Karpas-422 (cell line): ENCODE measurements around the gene NEIL1. TPM values are rescaled to one million over a fixed set of nuclear protein-coding genes. Genes with fewer than 3 reads are reported as not detected.
"Not testable (repeated sequence)": the region's sequence is repeated elsewhere in the genome, so short reads cannot be mapped to it uniquely, and the experiment has no call there.

Experiments used
- DNase-seq: peaks from one replicate; pipeline ENCODE4 v3.0.0-alpha.2; 2015
- H2AFZ ChIP-seq: fragments of 200-600 bp; sonication (generic); 2 replicates; pipeline ENCODE4 v1.6.1; 2014; ENCODE audit warnings: antibody characterized with exemption, low read length, mixed read lengths
- H3K27ac ChIP-seq: fragments of 200-600 bp; sonication (generic); 2 replicates; pipeline ENCODE4 v1.5.1; 2014; ENCODE audit warnings: mild to moderate bottlenecking, low read length, moderate library complexity
- H3K27me3 ChIP-seq: fragments of 200-600 bp; sonication (generic); 2 replicates; pipeline ENCODE4 v1.6.1; 2014; ENCODE audit warnings: low read length, mixed read lengths
- H3K36me3 ChIP-seq: fragments of 200-600 bp; sonication (generic); 2 replicates; pipeline ENCODE4 v1.6.1; 2014; ENCODE audit warnings: low read length, mixed read lengths; ENCODE audit not compliant: insufficient read depth
- H3K4me1 ChIP-seq: fragments of 200-600 bp; sonication (generic); 2 replicates; pipeline ENCODE4 v1.6.1; 2014; ENCODE audit warnings: mild to moderate bottlenecking, low read length, mixed read lengths
- H3K4me2 ChIP-seq: fragments of 200-600 bp; sonication (generic); 2 replicates; pipeline ENCODE4 v1.6.1; 2014; ENCODE audit warnings: low read length, low read depth, mild to moderate bottlenecking; ENCODE audit not compliant: poor library complexity, severe bottlenecking
- H3K4me3 ChIP-seq: fragments of 200-600 bp; sonication (generic); 2 replicates; pipeline ENCODE4 v1.5.1; 2014; ENCODE audit warnings: mild to moderate bottlenecking, antibody characterized with exemption, low read length, mixed read lengths
- H3K79me2 ChIP-seq: fragments of 200-600 bp; sonication (generic); 2 replicates; pipeline ENCODE4 v1.6.1; 2014; ENCODE audit warnings: mild to moderate bottlenecking, low read length, mixed read lengths
- H3K9ac ChIP-seq: fragments of 200-600 bp; sonication (generic); 2 replicates; pipeline ENCODE4 v1.6.0; 2014; ENCODE audit warnings: low read length
- H3K9me2 ChIP-seq: fragments of 200-600 bp; sonication (generic), shearing (Covaris generic); replicated peaks from 2 replicates; pipeline ENCODE4 v1.6.0; 2014; ENCODE audit warnings: mild to moderate bottlenecking, low read length, moderate library complexity; ENCODE audit not compliant: insufficient read depth
- H3K9me3 ChIP-seq: fragments of 300-700, 200-600 bp; sonication (generic); 2 replicates; pipeline ENCODE4 v1.6.1; 2014; ENCODE audit warnings: low read length, mixed read lengths
- H4K20me1 ChIP-seq: fragments of 200-600 bp; sonication (generic); 2 replicates; pipeline ENCODE4 v1.6.1; 2014; ENCODE audit warnings: mild to moderate bottlenecking, antibody characterized with exemption, low read length, low read depth; ENCODE audit not compliant: insufficient read depth
- total RNA-seq: library from RNA; depleted of rRNA; stranded (reverse); fragments of >200 nt; shearing (Covaris generic); gene quantifications from 2 replicates; pipeline ENCODE4 v1.2.3, GENCODE V29; 2014; ENCODE audit warnings: low replicate concordance

NEIL1 gene
- total RNA-seq, 1 experiment from 2014 or later: 22.0 TPM

GRCh38 chr15:75327491-75327890 lies 19.3 kb upstream of the NEIL1 start:
- Histone ChIP-seq H2AFZ (no peak overlapping the region), H3K27me3 (no peaks in the 10 kb centered on the region), H3K9ac (no peak overlapping the region), H3K9me2 (no peaks in the 10 kb centered on the region), H3K36me3 (no peaks in the 10 kb centered on the region), H3K4me1 (peaks cover 11% of the 10 kb centered on the region), H3K27ac (no peak overlapping the region), H4K20me1 (no peaks in the 10 kb centered on the region), H3K4me3 (no peak overlapping the region), H3K79me2 (no peaks in the 10 kb centered on the region), H3K9me3 (no peaks in the 10 kb centered on the region), H3K4me2 (no peak overlapping the region)
- DNase-seq: no peak

GRCh38 chr15:75328493-75329314 lies 18.1 kb upstream of the NEIL1 start:
- no peaks in the 10 kb centered on the region for H3K79me2 ChIP-seq
- no peaks in the 10 kb centered on the region for H3K9me3 ChIP-seq
- no peaks in the 10 kb centered on the region for H3K9me2 ChIP-seq
- no peak overlapping the region for H3K27ac ChIP-seq
- no peak overlapping the region for H3K4me3 ChIP-seq
- no peak for DNase-seq
- H3K36me3 ChIP-seq: no peaks in the 10 kb centered on the region
- no peak overlapping the region for H3K4me2 ChIP-seq
- H2AFZ ChIP-seq: no peak overlapping the region
- peaks cover 15% of the 10 kb centered on the region for H3K4me1 ChIP-seq
- no peaks in the 10 kb centered on the region for H3K27me3 ChIP-seq
- H4K20me1 ChIP-seq: no peaks in the 10 kb centered on the region
- no peak overlapping the region for H3K9ac ChIP-seq

- Histone ChIP-seq H3K4me1 (peaks cover 17% of the 10 kb centered on the region), H3K9me3 (no peaks in the 10 kb centered on the region), H3K79me2 (no peaks in the 10 kb centered on the region), H3K27me3 (no peaks in the 10 kb centered on the region), H3K36me3 (no peaks in the 10 kb centered on the region), H3K27ac (no peak overlapping the region), H3K9ac (no peak overlapping the region), H2AFZ (no peak overlapping the region), H3K4me2 (no peak overlapping the region), H3K4me3 (no peak overlapping the region), H3K9me2 (no peaks in the 10 kb centered on the region), H4K20me1 (no peaks in the 10 kb centered on the region)
- DNase-seq: no peak
Measured at GRCh38 chr15:75329571-75329970, 17.3 kb upstream of the NEIL1 start.

GRCh38 chr15:75332093-75332492 lies 14.7 kb upstream of the NEIL1 start:
- H4K20me1 ChIP-seq, H3K9me2 ChIP-seq, H3K4me3 ChIP-seq, H3K4me2 ChIP-seq, H3K27ac ChIP-seq, H3K36me3 ChIP-seq, H2AFZ ChIP-seq, H3K9me3 ChIP-seq, H3K9ac ChIP-seq, H3K27me3 ChIP-seq: not testable (repeated sequence)
- peaks cover 10% of the 10 kb centered on the region for H3K79me2 ChIP-seq
- DNase-seq: peak; percentile 53
- peaks cover 23% of the 10 kb centered on the region for H3K4me1 ChIP-seq

DNA sequence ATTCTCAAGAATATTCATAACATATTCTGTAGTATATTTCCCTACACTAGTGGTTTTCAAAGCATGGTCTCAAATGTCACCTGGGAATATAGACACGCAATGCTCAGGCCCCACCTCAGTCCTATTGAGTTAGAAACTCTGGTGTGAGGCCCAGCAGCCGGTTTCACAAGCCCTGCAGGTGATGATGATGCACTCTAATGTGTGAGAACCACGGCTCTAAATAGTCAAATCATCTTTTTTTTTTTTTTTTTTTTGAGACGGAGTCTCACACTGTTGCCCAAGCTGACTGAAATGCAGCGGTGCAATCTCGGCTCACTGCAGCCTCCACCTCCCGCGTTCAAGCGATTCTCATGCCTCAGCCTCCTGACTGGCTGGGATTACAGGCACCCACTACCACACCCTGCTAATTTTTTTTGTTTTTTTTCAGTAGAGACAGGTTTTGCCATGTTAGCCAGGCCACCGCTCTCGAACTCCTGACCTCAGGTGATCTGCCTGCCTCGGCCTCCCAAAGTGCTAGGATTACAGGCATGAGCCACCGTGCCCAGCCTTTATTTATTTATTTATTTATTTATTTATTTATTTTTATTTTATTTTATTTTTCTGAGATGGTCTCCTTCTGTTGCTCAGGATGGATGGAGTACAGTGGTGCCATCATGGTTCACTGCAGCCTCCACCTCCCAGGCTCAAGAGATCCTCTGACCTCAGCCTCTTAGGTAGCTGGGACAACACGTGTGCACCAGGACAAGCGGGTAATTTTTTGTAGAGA lies 13.0 kb upstream of the NEIL1 start:
- H3K9me2 ChIP-seq, H3K27ac ChIP-seq, H3K36me3 ChIP-seq, H3K9ac ChIP-seq, H3K4me2 ChIP-seq, H4K20me1 ChIP-seq, H3K4me3 ChIP-seq, H3K27me3 ChIP-seq, H3K9me3 ChIP-seq: not testable (repeated sequence)
- peaks cover 23% of the 10 kb centered on the region for H3K4me1 ChIP-seq
- H2AFZ ChIP-seq: peak overlapping the region; percentile 43; the same call in 1 of the 2 replicates
- H3K79me2 ChIP-seq: peaks cover 10% of the 10 kb centered on the region
- peak; percentile 67 for DNase-seq

DNA sequence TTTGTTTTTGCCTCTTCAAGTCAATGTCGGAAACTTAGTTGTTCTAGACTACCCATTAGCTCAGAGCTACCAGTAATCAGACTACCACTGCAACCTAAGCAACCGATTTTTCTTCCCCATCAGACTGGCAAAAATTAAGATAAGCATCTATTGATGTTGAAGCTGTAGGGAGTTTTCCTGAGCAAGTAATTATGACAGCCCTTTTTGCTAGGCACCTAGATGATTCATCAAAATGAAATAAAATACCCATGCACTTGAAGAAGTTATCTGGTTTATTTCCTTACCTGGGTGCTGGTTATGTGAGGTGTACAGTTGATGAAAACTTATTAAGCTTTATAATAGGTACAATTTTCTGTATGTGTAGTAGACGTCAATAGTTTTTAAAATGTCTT lies 11.5 kb upstream of the NEIL1 start:
- no peak overlapping the region for H3K27ac ChIP-seq
- no peaks in the 10 kb centered on the region for H3K9me2 ChIP-seq
- H3K9ac ChIP-seq: peak overlapping the region; percentile 80
- no peaks in the 10 kb centered on the region for H4K20me1 ChIP-seq
- no peaks in the 10 kb centered on the region for H3K27me3 ChIP-seq
- H3K36me3 ChIP-seq: no peaks in the 10 kb centered on the region
- peak overlapping the region; percentile 1; the same call in 1 of the 2 replicates for H2AFZ ChIP-seq
- peak overlapping the region; percentile 73 for H3K4me3 ChIP-seq
- peaks cover 23% of the 10 kb centered on the region for H3K4me1 ChIP-seq
- H3K4me2 ChIP-seq: peak overlapping the region; percentile 96
- H3K79me2 ChIP-seq: peaks cover 10% of the 10 kb centered on the region
- H3K9me3 ChIP-seq: no peaks in the 10 kb centered on the region
- DNase-seq: no peak

GRCh38 chr15:75335705-75336355 lies 11.0 kb upstream of the NEIL1 start, which contains the start of gene COMMD4:
Gene COMMD4, plus strand, starts transcription at chr15:75336063. Its CDS starts 27 bp downstream, at chr15:75336090.
- Histone ChIP-seq H3K27me3 (no peaks in the 10 kb centered on the region), H3K9me3 (no peaks in the 10 kb centered on the region), H2AFZ (peak within 1 kb of the TSS; percentile 1; the same call in 1 of the 2 replicates), H3K79me2 (peaks cover 10% of the 10 kb centered on the region), H3K4me2 (peak within 1 kb of the TSS; percentile 96), H3K9me2 (no peaks in the 10 kb centered on the region), H3K36me3 (no peaks in the 10 kb centered on the region), H3K4me1 (peaks cover 23% of the 10 kb centered on the region), H3K9ac (peak within 1 kb of the TSS; percentile 80), H3K4me3 (peak within 1 kb of the TSS; percentile 73), H3K27ac (no peak within 1 kb of the TSS; the same call in 1 of the 2 replicates), H4K20me1 (no peaks in the 10 kb centered on the region)
- peak; percentile 97 for DNase-seq
